AG10803 (cell line): Measurements from ENCODE around the gene DTX1.
A peak's percentile ranks its signal among the peaks of the same experiment; 100 is the strongest.

ENCODE experiments used
- DNase-seq: peaks from one replicate; pipeline ENCODE4 v3.0.0; 2010; ENCODE audit warnings: low read depth
- H3K4me3 ChIP-seq: 2 replicates; pipeline ENCODE4 v1.5.1; 2011; ENCODE audit warnings: mild to moderate bottlenecking, low read length, control low read depth
- CTCF ChIP-seq: conservative IDR thresholded peaks from 2 replicates; pipeline ENCODE4 v1.5.1; 2011; ENCODE audit warnings: mild to moderate bottlenecking, low read length, control low read depth, inconsistent platforms

DTX1 gene

GRCh38 chr12:113022563-113023297 is 33.8 kb upstream of the DTX1 start:
- no peak for DNase-seq
- TF ChIP-seq CTCF, result no peak

GRCh38 chr12:113027726-113028125 is 28.8 kb upstream of the DTX1 start:
- TF ChIP-seq CTCF, result no peak
- H3K4me3 ChIP-seq, result no peak overlapping the region
- no peak for DNase-seq

More at GRCh38 chr12:113022563-113023297, 33.8 kb upstream of the DTX1 start:
- H3K4me3 ChIP-seq, result no peak overlapping the region

- H3K4me3 ChIP-seq, result no peak overlapping the region
- peak; percentile 74 for TF ChIP-seq CTCF
- peak; percentile 59 for DNase-seq
Observed at GRCh38 chr12:113030875-113031525, 25.5 kb upstream of the DTX1 start.

- H3K4me3 ChIP-seq, result no peak overlapping the region
- DNase-seq, result no peak
- TF ChIP-seq CTCF, result no peak
Observed at GRCh38 chr12:113039911-113040445, 16.6 kb upstream of the DTX1 start.

GRCh38 chr12:113040722-113041171 is 15.8 kb upstream of the DTX1 start:
- no peak for TF ChIP-seq CTCF
- no peak overlapping the region for H3K4me3 ChIP-seq
- DNase-seq, result peak; percentile 44

- no peak overlapping the region for H3K4me3 ChIP-seq
- DNase-seq, result no peak
- no peak for TF ChIP-seq CTCF
Observed at GRCh38 chr12:113041560-113041959, 15.0 kb upstream of the DTX1 start.

- no peak for DNase-seq
- TF ChIP-seq CTCF, result no peak
- no peak overlapping the region for H3K4me3 ChIP-seq
Observed at GRCh38 chr12:113043240-113043639, 13.3 kb upstream of the DTX1 start.
